GM19035 (cell line): ENCODE data around the gene MAML3.

Experiments used
- ATAC-seq: cut with Tn5 transposase; IDR thresholded peaks from one replicate; pipeline ENCODE4 v1.9.1; 2021; ENCODE audit not compliant: unreplicated experiment

Gene MAML3

GRCh38 chr4:139905489-139905888 lies 248.5 kb downstream of the MAML3 start:
- ATAC-seq, result no peak

- ATAC-seq, result no peak
These were observed 249.6 kb downstream of the MAML3 start for GRCh38 chr4:139904406-139904805.

GRCh38 chr4:139903845-139904244 lies 250.1 kb downstream of the MAML3 start:
- no peak for ATAC-seq

GRCh38 chr4:139902321-139903320 lies 251.4 kb downstream of the MAML3 start:
- ATAC-seq, result no peak

- ATAC-seq, result no peak
These were observed 252.3 kb downstream of the MAML3 start for GRCh38 chr4:139901531-139902320.

- no peak for ATAC-seq
These were observed 253.0 kb downstream of the MAML3 start for GRCh38 chr4:139900964-139901376.

GRCh38 chr4:139899346-139899745 lies 254.6 kb downstream of the MAML3 start:
- ATAC-seq, result no peak

- no peak for ATAC-seq
These were observed 255.7 kb downstream of the MAML3 start for GRCh38 chr4:139898293-139898692.

- ATAC-seq, result no peak
These were observed 257.8 kb downstream of the MAML3 start for GRCh38 chr4:139896091-139896604.

- ATAC-seq, result no peak
These were observed 260.2 kb downstream of the MAML3 start for GRCh38 chr4:139893801-139894200.

GRCh38 chr4:139892973-139893736 lies 260.8 kb downstream of the MAML3 start:
- ATAC-seq, result no peak

GRCh38 chr4:139890816-139891215 lies 263.2 kb downstream of the MAML3 start:
- ATAC-seq, result no peak

GRCh38 chr4:139889901-139890300 lies 264.1 kb downstream of the MAML3 start:
- ATAC-seq, result no peak

- ATAC-seq, result no peak
These were observed 264.7 kb downstream of the MAML3 start for GRCh38 chr4:139889264-139889663.

- no peak for ATAC-seq
These were observed 265.8 kb downstream of the MAML3 start for GRCh38 chr4:139887962-139888735.

- no peak for ATAC-seq
These were observed 266.6 kb downstream of the MAML3 start for GRCh38 chr4:139887376-139887802.

GRCh38 chr4:139886798-139887197 lies 267.2 kb downstream of the MAML3 start:
- ATAC-seq, result no peak

- no peak for ATAC-seq
These were observed 269.5 kb downstream of the MAML3 start for GRCh38 chr4:139884438-139884837.

GRCh38 chr4:139880841-139881240 lies 273.1 kb downstream of the MAML3 start:
- ATAC-seq, result no peak

GRCh38 chr4:139878050-139878449 lies 275.9 kb downstream of the MAML3 start:
- ATAC-seq, result no peak
